ENCODE measurements around the gene IRF2BP2.

Gene IRF2BP2

GRCh38 chr1:234633246-234634003 lies 23.4 kb upstream of the IRF2BP2 start:
- DNase-seq: no peak

DNA sequence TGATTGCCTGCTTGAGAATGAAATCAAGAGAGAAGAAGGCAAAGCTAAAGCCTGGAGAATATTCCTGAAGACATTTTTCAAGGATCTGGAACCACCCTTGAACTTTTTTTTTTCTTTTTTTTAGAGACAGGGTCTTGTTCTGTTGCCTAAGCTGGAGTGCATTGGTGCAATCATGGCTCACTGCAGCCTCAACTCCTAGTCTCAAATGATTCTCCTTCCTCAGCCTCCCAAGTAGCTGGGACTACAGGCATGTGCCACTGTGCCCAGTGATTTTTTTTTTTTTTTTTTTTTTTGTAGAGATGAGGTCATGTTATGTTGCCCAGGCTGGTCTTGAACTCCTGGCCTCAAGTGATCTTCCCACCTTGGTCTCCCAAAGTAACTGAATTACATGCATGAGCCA lies 22.2 kb upstream of the IRF2BP2 start:
- no peak for DNase-seq

DNA sequence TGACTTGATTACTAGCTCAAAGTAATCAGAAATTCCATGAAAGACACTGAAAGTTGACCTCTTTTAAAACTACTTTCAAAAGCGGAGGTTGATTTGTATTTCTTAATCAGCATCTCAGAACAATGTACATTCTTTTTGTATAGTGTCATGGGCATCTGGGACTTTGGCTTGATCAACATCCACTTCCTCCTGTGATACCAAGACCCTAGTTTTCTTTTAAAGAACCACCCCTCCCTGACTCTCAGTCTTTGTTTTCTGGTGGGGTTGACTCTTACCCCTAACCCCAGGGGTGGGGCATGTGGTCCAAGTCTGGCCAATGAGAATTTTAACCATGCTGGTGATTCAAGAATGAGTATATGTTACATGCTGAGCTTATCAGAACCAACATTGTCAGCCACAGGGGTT lies 21.7 kb upstream of the IRF2BP2 start:
- DNase-seq: no peak

- DNase-seq: no peak
These were observed 19.0 kb upstream of the IRF2BP2 start for GRCh38 chr1:234629026-234629425.

GRCh38 chr1:234628089-234628488 lies 18.1 kb upstream of the IRF2BP2 start:
- DNase-seq: no peak

- DNase-seq: no peak
These were observed 17.3 kb upstream of the IRF2BP2 start for GRCh38 chr1:234627009-234627950.

GRCh38 chr1:234626391-234626790 lies 16.4 kb upstream of the IRF2BP2 start:
- no peak for DNase-seq

DNA sequence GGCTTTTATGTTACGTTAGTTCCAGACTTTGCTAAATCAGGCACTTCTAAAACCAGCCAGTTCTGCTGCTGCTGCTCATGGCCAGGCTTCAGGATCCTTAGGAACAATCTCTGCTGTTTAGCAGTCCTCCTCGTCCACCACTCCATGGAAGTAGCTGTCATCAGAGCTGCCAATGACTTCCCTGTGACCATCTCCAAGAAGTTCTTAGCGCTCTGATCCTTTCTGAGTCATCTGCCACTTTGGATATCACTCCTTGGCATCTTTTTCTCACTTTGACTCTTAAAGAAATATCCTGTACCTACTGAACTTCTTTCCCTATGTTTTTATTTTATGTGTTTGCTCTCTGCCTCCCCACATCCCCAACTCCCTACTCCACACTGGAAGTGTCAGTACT lies 14.7 kb upstream of the IRF2BP2 start:
- DNase-seq: no peak

- DNase-seq: peak; percentile 99
These were observed 11.8 kb upstream of the IRF2BP2 start for GRCh38 chr1:234621657-234622335.

GRCh38 chr1:234621127-234621468 lies 11.1 kb upstream of the IRF2BP2 start:
- DNase-seq: no peak

DNA sequence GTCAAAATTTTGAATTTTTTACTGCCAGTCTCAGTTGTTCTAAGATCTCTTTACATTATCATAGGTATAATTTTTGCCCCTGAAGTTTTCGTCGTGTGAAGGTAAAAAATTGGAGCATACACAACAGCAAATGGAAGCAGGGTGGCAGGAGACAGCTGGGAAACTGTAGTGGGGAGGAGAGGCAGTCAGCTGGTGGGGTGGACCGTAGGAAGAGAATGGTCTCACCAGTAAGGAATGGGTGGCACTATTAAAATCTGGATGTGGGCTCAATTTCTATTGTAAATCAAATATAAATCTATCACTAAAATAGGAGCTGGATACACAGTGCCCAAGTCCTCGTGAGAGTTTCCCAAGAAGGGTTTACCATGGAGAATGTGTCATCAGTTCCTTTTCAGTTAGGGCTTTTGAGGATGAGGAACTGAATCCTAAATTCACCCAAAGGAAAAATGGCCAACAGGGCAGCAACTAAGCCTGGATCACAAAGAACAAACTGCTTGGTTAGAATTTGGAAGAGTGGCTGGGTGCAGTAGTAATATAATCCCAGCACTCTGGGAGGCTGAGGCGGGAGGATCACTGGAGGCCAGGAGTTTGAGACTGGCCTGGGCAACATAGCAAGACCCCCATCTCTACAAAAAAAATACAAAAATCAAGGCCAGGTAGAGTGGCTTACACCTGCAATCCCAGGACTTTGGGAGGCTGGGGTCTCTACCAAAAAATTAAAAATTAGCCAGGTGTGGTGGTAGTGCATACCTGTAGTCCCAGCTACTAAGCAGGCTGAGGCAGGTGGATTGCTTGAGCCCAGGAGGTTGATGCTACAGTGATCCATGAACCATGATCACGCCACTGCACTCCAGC lies 10.5 kb upstream of the IRF2BP2 start:
- peak; percentile 67 for DNase-seq

GRCh38 chr1:234619794-234620247 lies 9.8 kb upstream of the IRF2BP2 start:
- DNase-seq: peak; percentile 95

- no peak for DNase-seq
These were observed 9.1 kb upstream of the IRF2BP2 start for GRCh38 chr1:234619071-234619480.

- DNase-seq: no peak
These were observed 8.7 kb upstream of the IRF2BP2 start for GRCh38 chr1:234618737-234619049.

- peak; percentile 20 for DNase-seq
These were observed 8.2 kb upstream of the IRF2BP2 start for GRCh38 chr1:234617986-234618736.

GRCh38 chr1:234617131-234617985 lies 7.4 kb upstream of the IRF2BP2 start:
- DNase-seq: no peak

GRCh38 chr1:234616644-234617043 lies 6.7 kb upstream of the IRF2BP2 start:
- no peak for DNase-seq

GRCh38 chr1:234614081-234614489 lies 4.1 kb upstream of the IRF2BP2 start:
- DNase-seq: peak; percentile 54

DNA sequence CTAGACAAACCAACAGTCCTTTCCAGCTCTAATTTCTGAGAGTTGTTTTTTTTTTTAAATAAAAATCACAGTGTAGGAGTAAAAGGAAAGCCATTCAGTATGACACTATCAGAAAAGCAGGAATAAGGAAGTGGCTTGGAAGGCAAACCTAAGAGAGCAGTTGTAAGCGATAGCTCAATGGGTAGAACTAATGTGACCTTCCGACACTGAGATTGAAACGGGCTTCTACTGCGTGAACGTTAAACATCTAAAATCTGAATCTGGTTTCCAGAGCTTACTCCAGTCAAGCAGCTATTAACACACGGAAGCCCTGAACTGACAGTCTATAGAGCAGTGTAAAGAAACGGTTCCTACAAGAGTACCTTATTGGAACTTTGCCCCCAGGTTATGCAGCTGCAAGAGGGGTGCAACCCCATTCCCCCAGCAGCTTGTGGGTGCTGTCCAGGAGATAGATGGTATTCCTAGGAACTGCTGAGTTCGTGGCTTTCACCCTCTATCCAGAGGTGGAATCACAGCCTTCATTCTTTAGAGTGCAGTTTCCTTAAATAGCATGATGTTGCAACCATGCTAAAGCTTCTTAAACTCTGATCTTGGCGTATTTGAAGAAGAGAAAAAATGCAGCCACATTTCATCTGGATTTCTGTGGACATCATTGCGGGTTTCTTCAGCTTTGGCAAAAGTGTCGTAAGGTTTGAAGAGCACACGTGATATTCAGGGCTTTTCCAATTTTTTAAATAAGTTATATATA lies 3.3 kb upstream of the IRF2BP2 start:
- peak; percentile 62 for DNase-seq
